ENCODE results near the gene DDX51. TPM values are rescaled to one million over a fixed set of nuclear protein-coding genes. Genes with fewer than 3 reads are reported as not detected.

DDX51 gene
- total RNA-seq, 1 experiment from 2014 or later: 38.1 TPM

GRCh38 chr12:132125736-132126135 lies 18.4 kb downstream of the DDX51 start:
- Histone ChIP-seq H3K79me2 (ENCODE audit: insufficient read depth, low read length) (no peaks in the 10 kb centered on the region), H3K9me2 (ENCODE audit: insufficient read depth) (no peaks in the 10 kb centered on the region), H3K4me1 (ENCODE audit: control insufficient read depth in 1 of 2, insufficient read depth in 2 of 2, low read length in 2 of 2) (no peaks in the 10 kb centered on the region), H3K9ac (ENCODE audit: low read length) (no peak overlapping the region), H3K9me3 (ENCODE audit: control insufficient read depth in 1 of 2, insufficient read depth in 1 of 2, low read depth in 1 of 2, low read length in 2 of 2) (no peaks in the 10 kb centered on the region), H3K36me3 (ENCODE audit: control insufficient read depth in 1 of 2, insufficient read depth in 2 of 2, low read length in 2 of 2) (peaks cover 0 to 6% of the 10 kb centered on the region in 2 experiments; a peak in 1 of 4 replicates), H2AFZ (ENCODE audit: low read depth, low read length, poor library complexity, severe bottlenecking) (no peak overlapping the region), H3K27me3 (ENCODE audit: insufficient read depth, low read length) (no peaks in the 10 kb centered on the region), H3K4me3 (replicated peaks in 1 of 2; ENCODE audit: low read depth in 1 of 2, low read length in 2 of 2) (no peak overlapping the region), H3K27ac (ENCODE audit: low read depth, low read length) (no peak overlapping the region), H4K20me1 (ENCODE audit: insufficient read depth) (no peaks in the 10 kb centered on the region), H3K4me2 (ENCODE audit: low read length) (no peak overlapping the region)
- ChIA-PET POLR2A (no interaction called here), RAD21 (ENCODE audit: low non-redundant PET in 1 of 2, low total read pairs in 2 of 2, uncharacterized antibody in 2 of 2, unreplicated experiment in 2 of 2) (no interaction called here), CTCF (no interaction called here)
- no TSS peak for BruUV-seq (replicated peaks)
- intact Hi-C loops (cut with micrococcal nuclease): no loop called here
- DNase-seq (ENCODE audit: low read depth, low spot score) (no peak), ATAC-seq (no peak)
- TF ChIP-seq, protein P1, sequence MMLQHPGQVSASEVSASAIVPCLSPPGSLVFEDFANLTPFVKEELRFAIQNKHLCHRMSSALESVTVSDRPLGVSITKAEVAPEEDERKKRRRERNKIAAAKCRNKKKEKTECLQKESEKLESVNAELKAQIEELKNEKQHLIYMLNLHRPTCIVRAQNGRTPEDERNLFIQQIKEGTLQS (IDR thresholded peaks at IDR 0.05): no peak
- no peak for TF ChIP-seq CEBPB (IDR thresholded peaks at IDR 0.05; ENCODE audit: low read depth)
- TF ChIP-seq SRF (IDR thresholded peaks at IDR 0.05; ENCODE audit: low read depth): no peak
- no peak for TF ChIP-seq ZBTB33 (IDR thresholded peaks at IDR 0.05; ENCODE audit: extremely low read depth, insufficient replicate concordance, low read length)
- TF ChIP-seq POLR2AphosphoS5 (IDR thresholded peaks at IDR 0.05; ENCODE audit: low read depth, low read length): no peak
- TF ChIP-seq ZNF274 (IDR thresholded peaks at IDR 0.05; ENCODE audit: low read depth, low read length): no peak
- TF ChIP-seq JUND (IDR thresholded peaks at IDR 0.05): no peak
- no peak for TF ChIP-seq EZH2phosphoT487 (IDR thresholded peaks at IDR 0.05; ENCODE audit: borderline replicate concordance)
- TF ChIP-seq RAD21 (IDR thresholded peaks at IDR 0.05; ENCODE audit: low read depth): no peak
- TF ChIP-seq CBX3 (IDR thresholded peaks at IDR 0.05; ENCODE audit: low read depth): no peak
- TF ChIP-seq SIN3A (IDR thresholded peaks at IDR 0.05; ENCODE audit: low read depth): no peak
- TF ChIP-seq, protein P2, sequence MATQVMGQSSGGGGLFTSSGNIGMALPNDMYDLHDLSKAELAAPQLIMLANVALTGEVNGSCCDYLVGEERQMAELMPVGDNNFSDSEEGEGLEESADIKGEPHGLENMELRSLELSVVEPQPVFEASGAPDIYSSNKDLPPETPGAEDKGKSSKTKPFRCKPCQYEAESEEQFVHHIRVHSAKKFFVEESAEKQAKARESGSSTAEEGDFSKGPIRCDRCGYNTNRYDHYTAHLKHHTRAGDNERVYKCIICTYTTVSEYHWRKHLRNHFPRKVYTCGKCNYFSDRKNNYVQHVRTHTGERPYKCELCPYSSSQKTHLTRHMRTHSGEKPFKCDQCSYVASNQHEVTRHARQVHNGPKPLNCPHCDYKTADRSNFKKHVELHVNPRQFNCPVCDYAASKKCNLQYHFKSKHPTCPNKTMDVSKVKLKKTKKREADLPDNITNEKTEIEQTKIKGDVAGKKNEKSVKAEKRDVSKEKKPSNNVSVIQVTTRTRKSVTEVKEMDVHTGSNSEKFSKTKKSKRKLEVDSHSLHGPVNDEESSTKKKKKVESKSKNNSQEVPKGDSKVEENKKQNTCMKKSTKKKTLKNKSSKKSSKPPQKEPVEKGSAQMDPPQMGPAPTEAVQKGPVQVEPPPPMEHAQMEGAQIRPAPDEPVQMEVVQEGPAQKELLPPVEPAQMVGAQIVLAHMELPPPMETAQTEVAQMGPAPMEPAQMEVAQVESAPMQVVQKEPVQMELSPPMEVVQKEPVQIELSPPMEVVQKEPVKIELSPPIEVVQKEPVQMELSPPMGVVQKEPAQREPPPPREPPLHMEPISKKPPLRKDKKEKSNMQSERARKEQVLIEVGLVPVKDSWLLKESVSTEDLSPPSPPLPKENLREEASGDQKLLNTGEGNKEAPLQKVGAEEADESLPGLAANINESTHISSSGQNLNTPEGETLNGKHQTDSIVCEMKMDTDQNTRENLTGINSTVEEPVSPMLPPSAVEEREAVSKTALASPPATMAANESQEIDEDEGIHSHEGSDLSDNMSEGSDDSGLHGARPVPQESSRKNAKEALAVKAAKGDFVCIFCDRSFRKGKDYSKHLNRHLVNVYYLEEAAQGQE (IDR thresholded peaks at IDR 0.05; ENCODE audit: low read depth): no peak
- no peak for TF ChIP-seq EZH2 (IDR thresholded peaks at IDR 0.05)

All from HCT116 (cell line).